K562 (cell line): ENCODE data around the gene IMMP2L. TPM values are rescaled to one million over a fixed set of nuclear protein-coding genes. Genes with fewer than 3 reads are reported as not detected.

ENCODE experiments used
- ARHGAP35 ChIP-seq: fragments of 450-650 bp; IDR thresholded peaks from 2 replicates; pipeline ENCODE4 v1.6.1; 2018; ENCODE audit not compliant: partially characterized antibody
- ASH1L ChIP-seq: fragments of 450-650 bp; IDR thresholded peaks from 2 replicates; pipeline ENCODE4 v1.6.1; 2018; ENCODE audit warnings: borderline replicate concordance, mild to moderate bottlenecking, low read depth; ENCODE audit not compliant: partially characterized antibody
- CBX3 ChIP-seq, 2 experiments: IDR thresholded peaks; 1 replicate in 1 of 2; 2 replicates in 1 of 2; pipeline ENCODE4 v1.6.1; 2012; ENCODE audit warnings: inconsistent platforms in 2 of 2, low read length in 2 of 2, borderline replicate concordance in 1 of 2, control low read depth in 1 of 2
- DIDO1 ChIP-seq: fragments of 450-650 bp; IDR thresholded peaks from 2 replicates; pipeline ENCODE4 v1.6.1; 2016; ENCODE audit warnings: low read depth, missing biosample characterization, missing genetic modification characterization
- EP300 ChIP-seq: IDR thresholded peaks from 2 replicates; pipeline ENCODE4 v1.6.1; 2012; ENCODE audit warnings: low read length, improper control_type of control experiment
- FOXK1 ChIP-seq: sonication (generic); formaldehyde crosslinking; IDR thresholded peaks from 2 replicates; pipeline ENCODE4 v1.8.0; 2022; ENCODE audit warnings: missing genetic modification reagents, mild to moderate bottlenecking, borderline replicate concordance
- IFI16 ChIP-seq: fragments of 250-450 bp; sonication (Bioruptor Pico); IDR thresholded peaks from 2 replicates; pipeline ENCODE4 v2.1.2; 2022; ENCODE audit warnings: mild to moderate bottlenecking, inconsistent platforms
- ILF3 ChIP-seq: fragments of 450-650 bp; IDR thresholded peaks from 2 replicates; pipeline ENCODE4 v1.6.1; 2018; ENCODE audit warnings: antibody characterized with exemption, mild to moderate bottlenecking, moderate library complexity, borderline replicate concordance
- JUN ChIP-seq, 2 experiments: sonication (generic) in 1 of 2; formaldehyde crosslinking in 1 of 2; IDR thresholded peaks; 2 replicates each; pipeline versions ENCODE4 v1.6.1 to v1.8.0; 2012 to 2022; ENCODE audit warnings: borderline replicate concordance in 2 of 2, mild to moderate bottlenecking in 2 of 2, improper control_type of control experiment in 1 of 2, low read depth in 1 of 2, low read length in 1 of 2, missing genetic modification reagents in 1 of 2
- NR2F6 ChIP-seq: fragments of 450-650 bp; formaldehyde crosslinking; IDR thresholded peaks from 2 replicates; pipeline ENCODE4 v1.4.0; 2020; ENCODE audit warnings: mild to moderate bottlenecking
- SMAD2 ChIP-seq: fragments of 150-350 bp; IDR thresholded peaks from 2 replicates; pipeline ENCODE4 v1.6.1; 2014; ENCODE audit warnings: low read depth, mild to moderate bottlenecking, low read length
- TAF7 ChIP-seq: fragments of 450-650 bp; IDR thresholded peaks from 2 replicates; pipeline ENCODE4 v1.6.1; 2016; ENCODE audit warnings: missing genetic modification characterization, missing compliant biosample characterization
- TARDBP ChIP-seq: fragments of 450-650 bp; IDR thresholded peaks from 2 replicates; pipeline ENCODE4 v1.6.1; 2016
- TGIF2 ChIP-seq: sonication (generic); formaldehyde crosslinking; IDR thresholded peaks from 2 replicates; pipeline ENCODE4 v1.8.1; 2022; ENCODE audit warnings: mild to moderate bottlenecking, missing genetic modification reagents, moderate library complexity
- ZFPM2 ChIP-seq: fragments of 250-450 bp; sonication (Bioruptor Pico); IDR thresholded peaks from 2 replicates; pipeline ENCODE4 v1.5.1; 2022; ENCODE audit warnings: mild to moderate bottlenecking
- ZNF274 ChIP-seq: IDR thresholded peaks from 2 replicates; pipeline ENCODE4 v1.6.1; 2011; ENCODE audit warnings: low read depth, mild to moderate bottlenecking, low read length, moderate library complexity, borderline replicate concordance
- ZNF354B ChIP-seq: fragments of 250-450 bp; sonication (Bioruptor Pico); IDR thresholded peaks from 2 replicates; pipeline ENCODE4 v1.4.0; 2020
- polyA plus RNA-seq, 8 experiments: library from polyadenylated mRNA; depleted of rRNA in 4 of 8; stranded (reverse) in 5 of 8; unstranded in 3 of 8; fragments of >200 nt; fragmentation: Nextera tagmentation in 2 of 8; fragmentation: Illumina TruSeq in 1 of 8; extraction: Ambion mirVana in 2 of 8; extraction: Trizol in 1 of 8; gene quantifications; 2 replicates each; pipeline versions ENCODE4 v1.2.1 to v1.2.3, GENCODE V29; 2011 to 2014; ENCODE audit warnings: inconsistent platforms in 1 of 8, missing spikeins in 1 of 8
- total RNA-seq, 7 experiments: library from RNA; depleted of rRNA in 6 of 7; stranded (reverse); fragments of >200 nt in 6 of 7; fragmentation: Illumina TruSeq in 2 of 7; extraction: Trizol in 2 of 7; gene quantifications; 2 replicates each; pipeline versions ENCODE4 v1.2.1 to v1.2.3, GENCODE V29; 2011 to 2021; ENCODE audit warnings: low replicate concordance in 1 of 7
- TF ChIP-seq, protein P1 (sequence below), 3 experiments: fragments of 200-800 bp in 1 of 3; sonication (Bioruptor generic) in 1 of 3; sonication (generic) in 1 of 3; formaldehyde crosslinking in 1 of 3; IDR thresholded peaks; 2 replicates each; pipeline versions ENCODE4 v1.6.1 to v1.8.0; 2016 to 2022; ENCODE audit warnings: mild to moderate bottlenecking in 2 of 3, missing compliant biosample characterization in 2 of 3, missing genetic modification characterization in 2 of 3, missing genetic modification reagents in 1 of 3
- TF ChIP-seq, protein P2 (sequence below): fragments of 200-800 bp; sonication (Bioruptor generic); IDR thresholded peaks from 2 replicates; pipeline ENCODE4 v1.6.1; 2016; ENCODE audit warnings: missing genetic modification characterization, missing compliant biosample characterization
- TF ChIP-seq, protein P3 (sequence below), 3 experiments: IDR thresholded peaks in 2 of 3; conservative IDR thresholded peaks in 1 of 3; 2 replicates each; pipeline ENCODE4 v1.5.1; 2011 to 2012; ENCODE audit warnings: low read length in 3 of 3, mild to moderate bottlenecking in 3 of 3, control low read depth in 2 of 3, improper control_type of control experiment in 1 of 3, inconsistent platforms in 1 of 3, low read depth in 1 of 3, mixed read lengths in 1 of 3, moderate library complexity in 1 of 3; ENCODE audit not compliant: insufficient read depth in 2 of 3

Gene IMMP2L
- total and polyA plus RNA-seq, 9 of the 15 experiments (the other 6 are each of a cell fraction or from before 2014, with no cell fraction given) = 29.7 to 116 (median 53.0) TPM

DNA sequence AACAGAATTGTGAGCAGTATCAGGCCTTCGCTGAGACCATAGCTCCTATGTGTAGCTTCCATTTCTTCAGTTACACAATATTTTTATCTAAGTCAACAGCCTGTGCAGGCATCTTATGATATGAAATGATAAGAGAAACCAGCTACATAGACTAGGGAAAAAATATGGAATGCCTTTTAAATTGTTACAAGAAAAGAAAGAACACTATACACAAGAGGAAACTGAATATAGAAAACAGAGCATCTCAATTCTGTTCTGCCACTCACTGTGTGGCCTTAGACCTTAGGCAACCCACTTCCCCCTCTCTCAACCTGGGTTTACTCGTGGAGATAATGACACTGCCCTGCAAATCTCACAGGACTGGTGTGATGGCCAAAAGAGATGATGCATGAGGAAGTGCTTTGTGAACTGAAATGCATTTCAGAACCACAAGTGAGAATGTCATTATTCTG, 338.5 kb downstream of the IMMP2L start (continued):
- no peak for TF ChIP-seq ILF3
- TF ChIP-seq, protein P1, sequence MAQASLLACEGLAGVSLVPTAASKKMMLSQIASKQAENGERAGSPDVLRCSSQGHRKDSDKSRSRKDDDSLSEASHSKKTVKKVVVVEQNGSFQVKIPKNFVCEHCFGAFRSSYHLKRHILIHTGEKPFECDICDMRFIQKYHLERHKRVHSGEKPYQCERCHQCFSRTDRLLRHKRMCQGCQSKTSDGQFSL (CRISPR knock-in tag; IDR thresholded peaks at IDR 0.05) = no peak
- TF ChIP-seq, protein P1 (tag; IDR thresholded peaks at IDR 0.05) = no peak
- TF ChIP-seq, protein P2, sequence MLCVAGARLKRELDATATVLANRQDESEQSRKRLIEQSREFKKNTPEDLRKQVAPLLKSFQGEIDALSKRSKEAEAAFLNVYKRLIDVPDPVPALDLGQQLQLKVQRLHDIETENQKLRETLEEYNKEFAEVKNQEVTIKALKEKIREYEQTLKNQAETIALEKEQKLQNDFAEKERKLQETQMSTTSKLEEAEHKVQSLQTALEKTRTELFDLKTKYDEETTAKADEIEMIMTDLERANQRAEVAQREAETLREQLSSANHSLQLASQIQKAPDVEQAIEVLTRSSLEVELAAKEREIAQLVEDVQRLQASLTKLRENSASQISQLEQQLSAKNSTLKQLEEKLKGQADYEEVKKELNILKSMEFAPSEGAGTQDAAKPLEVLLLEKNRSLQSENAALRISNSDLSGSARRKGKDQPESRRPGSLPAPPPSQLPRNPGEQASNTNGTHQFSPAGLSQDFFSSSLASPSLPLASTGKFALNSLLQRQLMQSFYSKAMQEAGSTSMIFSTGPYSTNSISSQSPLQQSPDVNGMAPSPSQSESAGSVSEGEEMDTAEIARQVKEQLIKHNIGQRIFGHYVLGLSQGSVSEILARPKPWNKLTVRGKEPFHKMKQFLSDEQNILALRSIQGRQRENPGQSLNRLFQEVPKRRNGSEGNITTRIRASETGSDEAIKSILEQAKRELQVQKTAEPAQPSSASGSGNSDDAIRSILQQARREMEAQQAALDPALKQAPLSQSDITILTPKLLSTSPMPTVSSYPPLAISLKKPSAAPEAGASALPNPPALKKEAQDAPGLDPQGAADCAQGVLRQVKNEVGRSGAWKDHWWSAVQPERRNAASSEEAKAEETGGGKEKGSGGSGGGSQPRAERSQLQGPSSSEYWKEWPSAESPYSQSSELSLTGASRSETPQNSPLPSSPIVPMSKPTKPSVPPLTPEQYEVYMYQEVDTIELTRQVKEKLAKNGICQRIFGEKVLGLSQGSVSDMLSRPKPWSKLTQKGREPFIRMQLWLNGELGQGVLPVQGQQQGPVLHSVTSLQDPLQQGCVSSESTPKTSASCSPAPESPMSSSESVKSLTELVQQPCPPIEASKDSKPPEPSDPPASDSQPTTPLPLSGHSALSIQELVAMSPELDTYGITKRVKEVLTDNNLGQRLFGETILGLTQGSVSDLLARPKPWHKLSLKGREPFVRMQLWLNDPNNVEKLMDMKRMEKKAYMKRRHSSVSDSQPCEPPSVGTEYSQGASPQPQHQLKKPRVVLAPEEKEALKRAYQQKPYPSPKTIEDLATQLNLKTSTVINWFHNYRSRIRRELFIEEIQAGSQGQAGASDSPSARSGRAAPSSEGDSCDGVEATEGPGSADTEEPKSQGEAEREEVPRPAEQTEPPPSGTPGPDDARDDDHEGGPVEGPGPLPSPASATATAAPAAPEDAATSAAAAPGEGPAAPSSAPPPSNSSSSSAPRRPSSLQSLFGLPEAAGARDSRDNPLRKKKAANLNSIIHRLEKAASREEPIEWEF (CRISPR knock-in tag) = no peak
- 0 out of 2 replicates have a peak, but pooled peaks have one; percentile 66 for TF ChIP-seq TARDBP
- no peak for TF ChIP-seq ASH1L
- no peak for TF ChIP-seq ZNF274
- TF ChIP-seq IFI16 (CRISPR knock-in tag) = no peak
- TF ChIP-seq TAF7 = no peak
- no peak for TF ChIP-seq ZNF354B (CRISPR knock-in tag)
- no peak for TF ChIP-seq JUN (IDR thresholded peaks at IDR 0.05; ENCODE audit: borderline replicate concordance, low read depth, low read length)
- TF ChIP-seq JUN (CRISPR knock-in tag; IDR thresholded peaks at IDR 0.05; ENCODE audit: borderline replicate concordance) = no peak
- no peak for TF ChIP-seq ZFPM2
- TF ChIP-seq, protein P3, sequence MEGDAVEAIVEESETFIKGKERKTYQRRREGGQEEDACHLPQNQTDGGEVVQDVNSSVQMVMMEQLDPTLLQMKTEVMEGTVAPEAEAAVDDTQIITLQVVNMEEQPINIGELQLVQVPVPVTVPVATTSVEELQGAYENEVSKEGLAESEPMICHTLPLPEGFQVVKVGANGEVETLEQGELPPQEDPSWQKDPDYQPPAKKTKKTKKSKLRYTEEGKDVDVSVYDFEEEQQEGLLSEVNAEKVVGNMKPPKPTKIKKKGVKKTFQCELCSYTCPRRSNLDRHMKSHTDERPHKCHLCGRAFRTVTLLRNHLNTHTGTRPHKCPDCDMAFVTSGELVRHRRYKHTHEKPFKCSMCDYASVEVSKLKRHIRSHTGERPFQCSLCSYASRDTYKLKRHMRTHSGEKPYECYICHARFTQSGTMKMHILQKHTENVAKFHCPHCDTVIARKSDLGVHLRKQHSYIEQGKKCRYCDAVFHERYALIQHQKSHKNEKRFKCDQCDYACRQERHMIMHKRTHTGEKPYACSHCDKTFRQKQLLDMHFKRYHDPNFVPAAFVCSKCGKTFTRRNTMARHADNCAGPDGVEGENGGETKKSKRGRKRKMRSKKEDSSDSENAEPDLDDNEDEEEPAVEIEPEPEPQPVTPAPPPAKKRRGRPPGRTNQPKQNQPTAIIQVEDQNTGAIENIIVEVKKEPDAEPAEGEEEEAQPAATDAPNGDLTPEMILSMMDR (IDR thresholded peaks at IDR 0.05 in 2 of 3, conservative IDR thresholded peaks at IDR 0.05 in 1 of 3; ENCODE audit: insufficient read depth in 2 of 3, low read depth in 1 of 3, low read length in 3 of 3) = no peak
- TF ChIP-seq CBX3 (IDR thresholded peaks at IDR 0.05; ENCODE audit: borderline replicate concordance in 1 of 2, low read length in 2 of 2) = peak in 1 of 2 experiments; percentile 8; a peak in 1 of 3 replicates
- no peak for TF ChIP-seq NR2F6 (CRISPR knock-in tag)
- TF ChIP-seq SMAD2 = no peak
- no peak for TF ChIP-seq FOXK1 (CRISPR knock-in tag)
- TF ChIP-seq ARHGAP35 = no peak
- TF ChIP-seq TGIF2 (CRISPR knock-in tag) = no peak
- peak; percentile 88 for TF ChIP-seq EP300
- no peak for TF ChIP-seq DIDO1 (tag)
